Measurements from ENCODE around the gene ARFGAP2.
A peak's percentile ranks its signal among the peaks of the same experiment; 100 is the strongest.

The ARFGAP2 gene

GRCh38 chr11:47213950-47214565 is 37.4 kb upstream of the ARFGAP2 start (continued):
- TF ChIP-seq ZNF335 (tag by site-specific recombination; conservative IDR thresholded peaks at IDR 0.05) (peak; percentile 89), ZBTB17 (tag by site-specific recombination; IDR thresholded peaks at IDR 0.05) (peak; percentile 70), SP2 (tag by site-specific recombination; IDR thresholded peaks at IDR 0.05) (peak; percentile 44)

GRCh38 chr11:47212938-47213337 is 36.3 kb upstream of the ARFGAP2 start:
- no peak overlapping the region for H3K27ac ChIP-seq (ENCODE audit: extremely low read depth, low read depth, low read length)
- CTCF ChIA-PET = no interaction called here
- no peak overlapping the region for H3K4me3 ChIP-seq (ENCODE audit: low read depth, low read length)
- peaks cover 0 to 19% of the 10 kb centered on the region in 2 experiments; a peak in 1 of 3 replicates for H3K36me3 ChIP-seq (ENCODE audit: control insufficient read depth in 2 of 2, insufficient read depth in 1 of 2, low read length in 2 of 2)
- POLR2A ChIA-PET = interaction anchor here (1.1 to 4.1 kb wide), 2 partner anchors 20 to 36 kb away, joined by 5 to 58 read pairs; partner anchors contain the start of gene ACP2
- TF ChIP-seq ZNF660 (tag by site-specific recombination; IDR thresholded peaks at IDR 0.05) = no peak
- TF ChIP-seq PRDM2 (tag by site-specific recombination; IDR thresholded peaks at IDR 0.05; ENCODE audit: borderline replicate concordance) = no peak
- no peak for TF ChIP-seq ZNF221 (tag by site-specific recombination; IDR thresholded peaks at IDR 0.05; ENCODE audit: borderline replicate concordance)
- TF ChIP-seq GLIS1 (tag by site-specific recombination; IDR thresholded peaks at IDR 0.05) = no peak
- TF ChIP-seq ZNF518A (tag by site-specific recombination; conservative IDR thresholded peaks at IDR 0.05; ENCODE audit: low read depth) = no peak
- TF ChIP-seq ZNF350 (tag by site-specific recombination; IDR thresholded peaks at IDR 0.05) = no peak
- TF ChIP-seq MYNN (tag by site-specific recombination; IDR thresholded peaks at IDR 0.05; ENCODE audit: borderline replicate concordance) = no peak
- TF ChIP-seq ZSCAN4 (tag by site-specific recombination; IDR thresholded peaks at IDR 0.05) = no peak
- no peak for TF ChIP-seq ZNF580 (tag by site-specific recombination; IDR thresholded peaks at IDR 0.05)
- TF ChIP-seq HIC1 (tag by site-specific recombination; IDR thresholded peaks at IDR 0.05) = no peak
- no peak for TF ChIP-seq ZNF621 (tag by site-specific recombination; IDR thresholded peaks at IDR 0.05)
- no peak for TF ChIP-seq ZSCAN23 (tag by site-specific recombination; IDR thresholded peaks at IDR 0.05)
- TF ChIP-seq ZNF274 (IDR thresholded peaks at IDR 0.05; ENCODE audit: low read length) = no peak
- no peak for TF ChIP-seq ZNF274 (tag by site-specific recombination; IDR thresholded peaks at IDR 0.05; ENCODE audit: borderline replicate concordance)
- TF ChIP-seq ZBTB21 (tag by site-specific recombination; IDR thresholded peaks at IDR 0.05) = no peak
- H3K9me3 ChIP-seq (ENCODE audit: control insufficient read depth, insufficient read depth, low read depth, low read length) = no peaks in the 10 kb centered on the region
- peaks cover 3% of the 10 kb centered on the region; the same call in 1 of the 2 replicates for H3K4me1 ChIP-seq (ENCODE audit: control insufficient read depth, insufficient read depth, low read length)

Data from HEK293 (cell line).